H7 (cell line): ENCODE results near the gene ATG16L2. TPM values are rescaled to one million over a fixed set of nuclear protein-coding genes. Genes with fewer than 3 reads are reported as not detected.
"Not testable (repeated sequence)": the region's sequence is repeated elsewhere in the genome, so short reads cannot be mapped to it uniquely, and the experiment has no call there.

ENCODE experiments used
- DNase-seq: peaks from one replicate; pipeline ENCODE4 v3.0.0; 2012
- H3K27me3 ChIP-seq: 2 replicates; pipeline ENCODE4 v1.6.0; 2011; ENCODE audit warnings: mild to moderate bottlenecking, low read length; ENCODE audit not compliant: control insufficient read depth, insufficient read depth
- H3K36me3 ChIP-seq: replicated peaks from 2 replicates; pipeline ENCODE4 v1.5.1; 2011; ENCODE audit warnings: low read length; ENCODE audit not compliant: control insufficient read depth, insufficient read depth
- H3K4me3 ChIP-seq: 2 replicates; pipeline ENCODE4 v1.5.1; 2011; ENCODE audit warnings: low read depth, mild to moderate bottlenecking, control low read depth, low read length, moderate library complexity; ENCODE audit not compliant: insufficient read depth
- total RNA-seq: library from RNA; depleted of rRNA; stranded (reverse); fragments of >200 nt; shearing (Covaris generic); gene quantifications from 2 replicates; pipeline ENCODE4 v1.2.3, GENCODE V29; 2014

Gene ATG16L2
- total RNA-seq, 1 experiment from 2014 or later = 6.2 TPM

GRCh38 chr11:72850832-72851231 lies 36.6 kb downstream of the ATG16L2 start:
- no peak for DNase-seq
- no peaks in the 10 kb centered on the region for H3K27me3 ChIP-seq
- H3K36me3 ChIP-seq = no peaks in the 10 kb centered on the region
- H3K4me3 ChIP-seq = no peak overlapping the region

- Histone ChIP-seq H3K27me3 (no peaks in the 10 kb centered on the region), H3K36me3 (no peaks in the 10 kb centered on the region), H3K4me3 (no peak overlapping the region)
- DNase-seq = no peak
Measured at GRCh38 chr11:72851726-72852125, 37.5 kb downstream of the ATG16L2 start.

DNA sequence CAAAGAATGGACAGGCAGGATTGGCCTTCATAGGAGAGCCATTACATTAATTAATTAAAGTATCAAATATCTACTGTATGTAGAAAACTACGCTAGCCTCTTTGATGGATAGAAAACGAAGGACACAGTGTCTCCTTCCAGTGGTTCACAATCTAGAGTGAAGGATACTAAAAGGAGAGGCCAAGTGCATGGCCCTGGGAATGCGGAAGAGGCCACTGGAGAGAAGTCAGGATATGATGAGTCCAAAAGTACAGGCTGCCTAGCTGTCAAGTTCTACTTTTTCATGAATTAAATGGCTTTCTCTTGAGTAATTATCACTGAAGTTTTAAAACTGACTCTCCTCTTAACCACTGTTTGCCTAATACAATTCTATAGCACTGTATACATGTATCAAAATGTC lies 41.9 kb downstream of the ATG16L2 start:
- H3K4me3 ChIP-seq = no peak overlapping the region
- no peaks in the 10 kb centered on the region for H3K27me3 ChIP-seq
- H3K36me3 ChIP-seq = no peaks in the 10 kb centered on the region
- DNase-seq = no peak

- Histone ChIP-seq H3K27me3 (no peaks in the 10 kb centered on the region), H3K4me3 (no peak overlapping the region), H3K36me3 (no peaks in the 10 kb centered on the region)
- no peak for DNase-seq
Measured at GRCh38 chr11:72856551-72857345, 42.5 kb downstream of the ATG16L2 start.

DNA sequence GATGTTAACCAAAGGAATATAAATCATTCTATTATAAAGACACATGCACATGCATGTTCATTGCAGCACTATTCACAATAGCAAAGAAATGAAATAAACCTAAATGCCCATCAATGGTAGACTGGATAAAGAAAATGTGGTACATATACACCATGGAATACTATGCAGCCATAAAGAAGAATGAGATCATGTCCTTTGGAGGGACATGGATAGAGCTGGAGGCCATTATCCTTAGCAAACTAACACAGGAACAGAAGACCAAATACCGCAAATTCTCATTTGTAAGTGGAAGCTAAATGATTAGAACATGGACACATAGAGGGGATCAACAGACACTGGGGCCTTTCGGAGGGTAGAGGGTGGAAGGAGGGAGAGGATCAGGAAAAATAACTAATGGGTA lies 44.1 kb downstream of the ATG16L2 start:
- H3K36me3 ChIP-seq, DNase-seq, H3K4me3 ChIP-seq, H3K27me3 ChIP-seq: not testable (repeated sequence)

- no peak for DNase-seq
- H3K36me3 ChIP-seq = no peaks in the 10 kb centered on the region
- no peaks in the 10 kb centered on the region for H3K27me3 ChIP-seq
Measured at GRCh38 chr11:72859126-72859525, 44.9 kb downstream of the ATG16L2 start.

GRCh38 chr11:72860010-72860409 lies 45.8 kb downstream of the ATG16L2 start:
- Histone ChIP-seq H3K36me3 (no peaks in the 10 kb centered on the region), H3K4me3 (no peak overlapping the region), H3K27me3 (no peaks in the 10 kb centered on the region)
- DNase-seq = no peak

More at GRCh38 chr11:72859126-72859525, 44.9 kb downstream of the ATG16L2 start:
- no peak overlapping the region for H3K4me3 ChIP-seq

GRCh38 chr11:72860592-72860991 lies 46.4 kb downstream of the ATG16L2 start:
- H3K27me3 ChIP-seq = no peaks in the 10 kb centered on the region
- no peak for DNase-seq

GRCh38 chr11:72863091-72863490 lies 48.9 kb downstream of the ATG16L2 start:
- Histone ChIP-seq H3K27me3 (no peaks in the 10 kb centered on the region), H3K4me3 (no peak overlapping the region), H3K36me3 (no peaks in the 10 kb centered on the region)
- no peak for DNase-seq

More at GRCh38 chr11:72860592-72860991, 46.4 kb downstream of the ATG16L2 start:
- Histone ChIP-seq H3K4me3 (no peak overlapping the region), H3K36me3 (no peaks in the 10 kb centered on the region)

DNA sequence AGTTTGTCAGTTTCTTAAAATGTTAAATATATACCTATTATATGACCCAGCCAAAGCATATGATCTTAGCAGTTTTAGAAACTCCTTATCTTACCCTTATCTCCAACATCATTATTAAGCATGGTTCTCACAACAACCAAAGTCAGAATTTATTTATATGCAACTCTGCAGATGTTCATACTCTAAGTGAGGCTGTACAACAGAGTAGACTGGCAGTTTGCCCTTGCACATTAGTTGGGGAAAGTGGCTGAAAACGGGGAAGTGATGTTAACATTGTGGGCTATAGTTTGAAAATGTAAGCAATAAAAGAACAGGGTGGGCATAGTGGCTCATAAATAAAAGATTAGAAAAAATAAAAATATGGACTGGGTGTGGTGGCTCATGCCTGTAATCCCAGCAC lies 49.7 kb downstream of the ATG16L2 start:
- no peak for DNase-seq

DNA sequence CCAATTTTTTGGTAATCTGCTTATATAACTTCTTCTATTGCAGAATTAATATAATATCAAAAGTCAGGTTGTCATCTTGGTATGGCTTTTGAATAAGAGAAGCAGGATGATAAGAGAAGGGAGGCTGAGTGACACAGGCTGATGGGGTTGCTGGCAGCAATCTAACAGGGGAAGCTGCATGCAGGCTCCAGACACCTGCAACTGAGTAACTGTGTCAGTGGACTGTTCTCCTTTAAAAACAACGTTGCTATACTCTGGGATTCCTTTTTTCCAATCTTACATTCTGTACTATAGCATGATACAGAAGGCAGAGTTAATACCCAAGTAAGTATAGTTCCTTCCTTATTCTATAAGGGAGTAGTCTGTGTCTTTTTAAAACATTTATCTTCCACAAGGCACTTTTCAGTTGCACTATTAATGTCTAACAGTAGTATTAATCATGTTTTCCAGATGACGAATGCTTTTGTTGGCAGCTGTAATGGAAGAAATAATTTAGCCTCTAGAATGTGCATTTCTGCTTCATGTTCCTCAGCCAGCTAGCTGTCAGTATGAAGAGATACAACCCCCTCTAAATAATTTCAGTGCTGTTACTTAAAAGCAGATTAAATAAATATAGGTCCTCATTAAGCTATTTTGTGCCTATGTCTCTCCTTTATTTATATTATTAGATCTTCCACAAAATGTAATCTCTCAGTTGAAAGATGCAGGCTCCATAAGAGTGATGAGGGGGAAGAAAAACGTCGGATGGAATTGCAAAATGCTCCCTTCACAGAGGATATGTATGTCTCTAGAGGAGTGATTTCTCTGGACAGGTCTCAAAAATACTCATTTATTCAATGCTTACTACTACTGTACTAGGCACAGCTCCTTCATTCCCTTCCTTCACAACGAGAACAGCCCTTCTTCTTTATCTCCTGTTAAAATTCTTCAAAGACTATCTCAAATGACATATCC lies 50.8 kb downstream of the ATG16L2 start:
- H3K4me3 ChIP-seq = no peak overlapping the region
- no peaks in the 10 kb centered on the region for H3K36me3 ChIP-seq
- H3K27me3 ChIP-seq = no peaks in the 10 kb centered on the region
- DNase-seq = no peak

More for the DNA sequence above, 49.7 kb downstream of the ATG16L2 start:
- H3K36me3 ChIP-seq = no peaks in the 10 kb centered on the region
- H3K4me3 ChIP-seq = no peak overlapping the region
- H3K27me3 ChIP-seq = no peaks in the 10 kb centered on the region

DNA sequence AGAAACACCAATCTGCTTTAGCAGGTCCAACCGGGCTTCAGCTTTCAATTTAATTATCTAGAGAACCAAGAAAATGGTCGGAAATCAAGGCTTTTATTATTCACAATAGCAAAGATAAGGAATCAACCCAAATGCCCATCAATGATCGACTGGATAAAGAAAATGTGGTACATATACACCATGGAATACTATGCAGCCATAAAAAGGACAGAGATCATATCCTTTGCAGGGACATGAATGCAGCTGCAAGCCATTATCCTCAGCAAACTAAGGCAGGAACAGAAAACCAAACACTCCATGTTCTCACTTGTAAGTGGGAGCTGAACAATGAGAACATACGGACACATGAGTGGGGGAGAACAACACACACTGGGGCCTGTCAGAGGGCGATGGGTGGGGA lies 53.8 kb downstream of the ATG16L2 start:
- DNase-seq = no peak
- no peak overlapping the region for H3K4me3 ChIP-seq
- no peaks in the 10 kb centered on the region for H3K36me3 ChIP-seq
- no peaks in the 10 kb centered on the region for H3K27me3 ChIP-seq

DNA sequence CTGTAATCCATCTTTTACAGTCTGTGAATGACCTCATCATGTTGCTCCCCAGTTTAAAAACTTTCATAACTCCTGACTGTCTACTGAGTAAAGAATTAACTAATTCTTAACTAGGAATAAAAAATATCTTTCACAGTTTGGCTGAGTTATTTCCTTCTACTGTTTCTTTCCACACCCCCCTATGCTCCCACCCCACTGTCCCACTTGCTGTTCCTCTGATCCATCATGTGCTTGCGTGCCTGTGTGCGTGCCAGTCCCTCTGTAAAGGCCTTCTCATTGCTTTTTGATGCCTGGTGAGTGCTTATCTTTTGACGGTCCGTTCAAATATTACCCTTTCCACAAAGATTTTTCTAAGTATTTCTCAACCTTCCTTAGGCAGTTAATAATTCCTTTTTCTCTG lies 55.6 kb downstream of the ATG16L2 start:
- no peaks in the 10 kb centered on the region for H3K36me3 ChIP-seq
- no peak for DNase-seq
- no peak overlapping the region for H3K4me3 ChIP-seq
- H3K27me3 ChIP-seq = no peaks in the 10 kb centered on the region

GRCh38 chr11:72871119-72871518 lies 56.9 kb downstream of the ATG16L2 start:
- no peaks in the 10 kb centered on the region for H3K36me3 ChIP-seq
- no peaks in the 10 kb centered on the region for H3K27me3 ChIP-seq
- no peak for DNase-seq
- no peak overlapping the region for H3K4me3 ChIP-seq

DNA sequence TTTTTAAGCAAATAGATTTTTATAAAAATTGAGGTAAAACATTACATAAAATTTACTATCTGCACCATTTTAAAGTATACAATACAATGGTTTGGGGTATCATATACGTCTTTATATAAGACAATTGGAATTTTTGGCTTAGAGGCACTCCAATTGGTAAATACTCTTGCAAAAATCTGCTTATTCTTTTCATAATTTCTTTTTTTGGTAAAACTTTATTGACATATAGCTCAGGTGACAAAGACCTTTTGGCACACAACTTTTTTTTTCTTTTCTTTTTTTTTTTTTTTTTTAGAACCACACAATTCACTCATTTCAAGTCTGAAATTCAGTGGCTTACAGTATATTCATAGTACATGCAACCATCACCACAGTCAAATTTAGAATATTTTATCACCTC lies 57.8 kb downstream of the ATG16L2 start:
- no peaks in the 10 kb centered on the region for H3K27me3 ChIP-seq
- no peaks in the 10 kb centered on the region for H3K36me3 ChIP-seq
- H3K4me3 ChIP-seq = no peak overlapping the region
- no peak for DNase-seq
